Astrocyte (in vitro differentiated cells and primary cell): ENCODE data around the gene CD44.

Source experiments
- EZH2 ChIP-seq: IDR thresholded peaks from 2 replicates; pipeline ENCODE4 v1.6.1; 2012; ENCODE audit warnings: mild to moderate bottlenecking, low read length, inconsistent platforms; ENCODE audit not compliant: insufficient read depth
- TF ChIP-seq, protein P1 (sequence below): IDR thresholded peaks from 2 replicates; pipeline ENCODE4 v1.5.1; 2011; ENCODE audit warnings: low read depth, mild to moderate bottlenecking, inconsistent platforms, low read length, moderate library complexity; ENCODE audit not compliant: insufficient read depth

DNA sequence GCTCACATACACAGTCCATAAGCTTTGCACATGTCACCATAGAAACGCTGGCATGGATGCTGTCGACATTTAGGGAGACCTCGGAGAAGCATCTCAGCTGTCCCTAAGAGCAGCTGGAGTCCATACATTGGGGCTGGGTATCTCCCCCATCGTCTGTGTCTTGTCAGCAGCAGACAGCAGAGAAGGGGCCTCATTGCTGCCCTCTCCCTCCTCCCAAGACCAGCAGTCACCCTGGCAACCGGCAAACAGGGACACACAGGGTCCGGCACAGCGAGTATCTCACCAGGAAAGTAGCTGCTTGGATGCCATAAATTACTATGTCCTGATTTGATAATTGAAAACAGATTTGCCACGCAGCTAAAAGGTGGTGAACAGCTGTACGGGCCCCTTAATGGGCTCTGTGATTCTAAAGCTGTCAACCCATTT is 84.4 kb downstream of the CD44 start:
- TF ChIP-seq, protein P1, sequence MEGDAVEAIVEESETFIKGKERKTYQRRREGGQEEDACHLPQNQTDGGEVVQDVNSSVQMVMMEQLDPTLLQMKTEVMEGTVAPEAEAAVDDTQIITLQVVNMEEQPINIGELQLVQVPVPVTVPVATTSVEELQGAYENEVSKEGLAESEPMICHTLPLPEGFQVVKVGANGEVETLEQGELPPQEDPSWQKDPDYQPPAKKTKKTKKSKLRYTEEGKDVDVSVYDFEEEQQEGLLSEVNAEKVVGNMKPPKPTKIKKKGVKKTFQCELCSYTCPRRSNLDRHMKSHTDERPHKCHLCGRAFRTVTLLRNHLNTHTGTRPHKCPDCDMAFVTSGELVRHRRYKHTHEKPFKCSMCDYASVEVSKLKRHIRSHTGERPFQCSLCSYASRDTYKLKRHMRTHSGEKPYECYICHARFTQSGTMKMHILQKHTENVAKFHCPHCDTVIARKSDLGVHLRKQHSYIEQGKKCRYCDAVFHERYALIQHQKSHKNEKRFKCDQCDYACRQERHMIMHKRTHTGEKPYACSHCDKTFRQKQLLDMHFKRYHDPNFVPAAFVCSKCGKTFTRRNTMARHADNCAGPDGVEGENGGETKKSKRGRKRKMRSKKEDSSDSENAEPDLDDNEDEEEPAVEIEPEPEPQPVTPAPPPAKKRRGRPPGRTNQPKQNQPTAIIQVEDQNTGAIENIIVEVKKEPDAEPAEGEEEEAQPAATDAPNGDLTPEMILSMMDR, result no peak
- no peak for TF ChIP-seq EZH2
